ENCODE data around the gene MAP6. TPM values are rescaled to one million over a fixed set of nuclear protein-coding genes. Genes with fewer than 3 reads are reported as not detected.

MAP6 gene
- total RNA-seq, 1 donor, result 3.0 TPM

GRCh38 chr11:75583718-75584658 is 84.8 kb downstream of the MAP6 start:
- TF ChIP-seq CTCF (IDR thresholded peaks at IDR 0.05; ENCODE audit: insufficient read depth, low read depth, low read length), result no peak
- peak; percentile 65 for DNase-seq (ENCODE audit: low read depth)

GRCh38 chr11:75582895-75583717 is 85.7 kb downstream of the MAP6 start:
- peak; percentile 42 for TF ChIP-seq CTCF (IDR thresholded peaks at IDR 0.05; ENCODE audit: insufficient read depth, low read depth, low read length)
- H3K4me3 ChIP-seq (ENCODE audit: low read depth, low read length), result peak overlapping the region; percentile 66
- peak; percentile 59 for DNase-seq (ENCODE audit: low read depth)

More at GRCh38 chr11:75583718-75584658, 84.8 kb downstream of the MAP6 start:
- H3K4me3 ChIP-seq (ENCODE audit: low read depth, low read length), result peak overlapping the region; percentile 66

DNA sequence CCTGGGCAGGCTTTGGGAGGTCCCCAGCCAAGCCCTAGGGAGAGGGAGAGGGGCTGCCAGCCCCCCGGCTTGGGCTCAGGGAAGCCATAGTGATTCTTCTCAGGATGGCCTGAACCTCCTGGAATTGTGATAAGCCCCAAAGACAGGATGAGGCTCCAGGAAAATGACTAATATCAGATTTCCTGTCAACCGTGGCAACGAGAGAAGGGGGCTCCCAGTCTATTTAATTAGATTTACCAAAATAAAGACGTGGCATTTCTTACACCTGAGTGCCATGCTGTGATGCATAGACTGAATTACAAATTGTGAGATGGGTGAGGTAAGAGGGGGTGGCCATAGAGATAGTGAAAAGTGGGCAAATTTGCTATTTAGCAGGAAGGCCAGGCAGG is 86.3 kb downstream of the MAP6 start:
- peak overlapping the region; percentile 66 for H3K4me3 ChIP-seq (ENCODE audit: low read depth, low read length)
- no peak for TF ChIP-seq CTCF (IDR thresholded peaks at IDR 0.05; ENCODE audit: insufficient read depth, low read depth, low read length)
- no peak for DNase-seq (ENCODE audit: low read depth)

GRCh38 chr11:75579841-75580240 is 89.0 kb downstream of the MAP6 start:
- no peak overlapping the region for H3K4me3 ChIP-seq (ENCODE audit: low read depth, low read length)
- TF ChIP-seq CTCF (IDR thresholded peaks at IDR 0.05; ENCODE audit: insufficient read depth, low read depth, low read length), result no peak
- DNase-seq (ENCODE audit: low read depth), result no peak

DNA sequence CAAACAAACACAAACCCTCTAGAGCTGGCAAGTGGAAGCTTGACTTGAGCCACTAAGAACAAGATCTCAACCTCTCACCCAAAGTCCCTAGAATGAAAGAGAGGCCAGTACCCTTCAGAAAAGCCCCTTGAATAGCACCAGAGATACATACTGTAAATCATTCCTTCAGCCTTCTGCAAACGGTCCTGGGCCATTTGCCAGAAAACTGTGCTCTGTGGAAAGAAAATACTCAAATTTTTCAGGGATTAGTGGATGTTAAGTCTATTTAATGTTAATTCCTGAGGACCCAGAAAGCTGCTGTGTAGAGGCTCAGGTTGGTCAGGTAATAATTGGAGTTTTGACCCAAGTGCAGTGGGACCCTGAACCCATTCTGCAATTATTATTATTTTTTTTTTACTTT is 89.9 kb downstream of the MAP6 start:
- TF ChIP-seq CTCF (IDR thresholded peaks at IDR 0.05; ENCODE audit: insufficient read depth, low read depth, low read length), result no peak
- DNase-seq (ENCODE audit: low read depth), result no peak
- H3K4me3 ChIP-seq (ENCODE audit: low read depth, low read length), result no peak overlapping the region

DNA sequence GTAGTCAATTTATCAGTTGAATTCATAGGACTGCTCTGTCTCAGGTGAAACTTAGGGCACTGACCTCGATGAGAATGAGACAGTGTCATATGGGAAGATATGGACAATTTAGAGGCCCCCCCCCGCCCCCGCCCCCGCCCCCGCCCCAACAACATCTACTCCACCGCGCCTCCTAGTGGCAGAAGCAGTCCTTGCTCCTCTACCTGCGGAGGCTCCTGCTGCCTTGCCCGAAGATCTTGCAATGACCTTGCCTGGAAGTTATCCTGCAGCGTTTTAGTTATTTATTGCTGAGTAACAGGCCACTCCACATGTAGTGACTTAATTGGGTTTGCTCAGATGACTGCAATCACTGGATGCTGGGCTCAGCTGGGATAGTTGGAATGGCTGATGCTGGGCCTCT is 91.6 kb downstream of the MAP6 start:
- peak; percentile 66 for TF ChIP-seq CTCF (IDR thresholded peaks at IDR 0.05; ENCODE audit: insufficient read depth, low read depth, low read length)
- H3K4me3 ChIP-seq (ENCODE audit: low read depth, low read length), result no peak overlapping the region
- peak; percentile 39 for DNase-seq (ENCODE audit: low read depth)

All from fibroblast of villous mesenchyme (primary cell).